HK-2 (cell line): ENCODE measurements around the gene LCOR.

ENCODE experiments used
- DNase-seq: peaks from one replicate; pipeline ENCODE4 v3.0.0-alpha.2; 2018; ENCODE audit not compliant: unreplicated experiment

LCOR gene

GRCh38 chr10:96986200-96986856 is 154.2 kb downstream of the LCOR start:
- no peak for DNase-seq

DNA sequence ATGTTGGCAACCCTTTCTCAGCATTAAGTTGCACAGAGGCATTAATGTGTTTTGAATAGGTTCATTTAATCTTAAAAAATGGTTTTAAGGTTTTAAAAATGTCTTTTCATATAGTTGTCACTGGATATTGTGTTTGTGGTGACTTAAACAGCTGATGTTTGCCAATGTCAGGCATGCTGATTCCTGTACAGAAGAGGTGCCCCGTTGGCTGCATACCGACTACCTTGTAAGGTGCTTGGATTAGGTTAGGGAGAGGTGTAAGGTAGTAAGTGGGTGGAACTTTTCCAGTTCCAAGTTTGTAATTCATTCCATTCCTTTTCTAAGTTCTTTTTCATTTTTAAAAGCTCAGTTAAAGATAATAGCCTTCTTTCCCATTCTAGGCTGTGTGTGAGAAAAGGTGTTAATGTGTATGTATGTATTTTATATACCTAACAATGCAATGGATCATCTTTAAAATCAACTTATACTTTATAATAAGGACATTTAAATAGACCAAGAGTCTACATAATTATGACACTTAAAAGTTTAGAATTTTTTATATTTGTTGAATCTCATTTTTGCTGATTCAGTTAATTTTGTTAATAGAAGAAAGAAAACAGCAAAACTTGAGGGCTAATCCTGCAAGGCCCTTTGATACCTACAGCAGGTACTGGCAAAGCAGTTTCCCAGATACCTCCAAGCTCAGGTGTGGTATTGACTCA is 155.2 kb downstream of the LCOR start:
- no peak for DNase-seq

DNA sequence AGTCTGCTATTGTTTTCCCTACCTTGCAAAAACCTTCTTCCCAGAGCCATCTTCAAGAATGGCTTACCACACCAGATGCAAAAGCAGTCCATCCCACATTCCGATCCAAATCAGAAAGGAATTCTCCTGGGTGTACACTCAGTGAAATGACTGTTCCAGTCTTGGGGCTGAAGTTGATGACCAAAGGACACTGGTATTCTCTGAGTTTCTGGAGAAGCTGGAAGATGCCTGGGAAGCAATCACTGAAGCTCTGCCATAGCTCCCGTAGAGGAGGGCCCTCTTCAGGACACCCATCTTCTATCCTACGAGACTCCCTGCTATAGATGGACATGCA is 155.7 kb downstream of the LCOR start:
- DNase-seq, result no peak

- DNase-seq, result no peak
These were observed 156.3 kb downstream of the LCOR start for GRCh38 chr10:96988426-96988825.

GRCh38 chr10:96991313-96991841 is 159.3 kb downstream of the LCOR start:
- no peak for DNase-seq

DNA sequence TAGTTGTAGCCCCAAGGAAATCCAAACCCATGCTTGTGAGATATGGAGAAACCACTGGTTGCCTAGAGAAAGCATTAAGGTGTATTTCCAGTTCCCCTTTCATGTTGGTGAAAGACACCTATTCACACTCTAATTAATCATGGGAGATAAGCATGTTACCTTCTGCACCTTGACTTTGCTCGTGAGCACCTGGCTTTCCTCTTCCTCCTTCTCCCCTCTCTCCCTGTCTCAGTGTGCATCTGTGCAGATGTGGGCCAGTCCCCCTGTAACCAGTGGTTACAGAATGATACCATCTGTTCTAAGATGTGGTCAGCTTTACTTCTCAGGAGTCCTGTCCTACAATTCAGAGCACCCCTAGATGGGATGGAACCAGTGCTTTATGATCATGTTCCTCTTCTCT is 160.6 kb downstream of the LCOR start:
- DNase-seq, result no peak

GRCh38 chr10:96995851-96996250 is 163.8 kb downstream of the LCOR start:
- no peak for DNase-seq

GRCh38 chr10:96996275-96996965 is 164.3 kb downstream of the LCOR start:
- DNase-seq, result no peak

DNA sequence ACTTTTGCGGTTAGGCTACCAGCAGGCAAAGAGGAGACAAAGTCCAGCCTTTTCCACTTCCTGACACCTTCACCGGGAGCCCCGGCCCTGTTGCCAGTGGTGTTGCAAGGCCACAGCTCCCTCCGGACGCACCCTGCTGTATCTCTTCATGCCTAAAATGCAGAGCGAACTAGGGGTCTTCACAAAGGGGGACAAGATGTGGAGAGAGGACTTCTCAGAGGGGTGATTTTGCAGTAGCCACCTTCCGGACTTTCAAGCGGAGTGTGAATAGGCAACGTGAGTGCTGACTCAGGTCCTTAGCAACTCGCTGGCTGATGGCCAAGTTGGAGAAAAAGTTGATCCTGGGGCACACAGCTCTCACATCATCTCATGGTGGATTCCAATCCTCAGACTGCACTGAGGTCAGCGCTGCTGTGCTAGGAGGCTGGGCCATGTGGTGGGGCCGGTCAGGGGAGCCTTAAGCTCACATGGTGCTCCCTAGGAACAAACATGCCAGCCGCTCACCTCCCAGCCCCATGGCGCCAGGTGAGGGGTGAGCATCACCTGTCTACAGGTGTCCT is 166.3 kb downstream of the LCOR start:
- peak; percentile 80 for DNase-seq

DNA sequence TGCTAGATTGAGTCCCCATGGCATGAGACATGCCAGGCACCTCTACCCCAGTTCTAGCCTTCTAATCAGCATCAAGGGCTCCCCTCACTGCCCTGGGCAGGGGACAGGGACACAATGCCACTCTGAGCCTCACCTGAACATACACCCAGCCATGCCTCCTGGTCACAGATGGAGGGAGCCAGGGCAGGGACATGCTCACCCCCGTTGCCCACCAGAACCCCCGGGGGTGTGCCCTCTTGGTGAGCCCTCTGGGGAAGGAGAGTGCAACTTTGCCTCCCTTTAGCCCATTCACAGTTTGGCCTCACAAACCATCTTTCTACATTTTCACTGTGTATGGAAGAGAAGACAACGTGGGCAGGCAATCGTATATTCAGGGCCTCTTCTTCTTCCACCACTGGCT is 167.2 kb downstream of the LCOR start:
- DNase-seq, result no peak

- no peak for DNase-seq
These were observed 167.9 kb downstream of the LCOR start for GRCh38 chr10:96999987-97000386.

DNA sequence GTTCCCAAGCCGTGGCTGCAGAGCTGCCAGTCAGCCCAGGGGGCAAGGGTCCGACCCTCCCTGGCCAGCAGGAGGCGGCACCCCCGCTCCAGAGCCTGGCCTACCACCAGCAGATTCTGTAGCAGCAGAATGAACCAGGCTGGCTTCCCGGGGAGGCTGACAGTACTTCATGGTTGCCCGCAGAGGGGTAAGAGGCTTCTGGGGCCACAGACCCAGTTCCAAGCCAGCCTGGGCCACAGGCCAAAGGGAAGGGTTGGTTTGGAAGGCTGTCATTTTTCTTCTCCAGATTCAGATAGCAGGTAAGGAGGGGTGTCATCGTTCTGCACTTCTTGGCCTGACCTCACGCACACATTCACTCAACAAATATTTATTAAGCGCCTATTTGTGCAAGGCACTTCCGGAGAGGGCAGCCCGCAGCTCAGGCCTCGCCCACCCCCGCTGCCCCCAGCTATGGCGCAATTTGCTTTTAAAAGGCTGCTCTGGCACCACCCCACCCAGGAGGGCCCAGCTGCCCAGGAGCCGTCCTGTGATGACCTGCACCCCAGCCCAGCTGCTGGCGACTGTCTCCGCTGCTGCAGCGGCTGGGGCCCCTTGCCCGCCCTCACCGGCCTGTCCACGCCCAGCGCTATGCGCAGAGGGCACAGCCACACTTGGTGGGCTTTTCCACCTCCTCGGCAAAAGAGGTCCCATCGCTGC is 168.5 kb downstream of the LCOR start:
- no peak for DNase-seq

DNA sequence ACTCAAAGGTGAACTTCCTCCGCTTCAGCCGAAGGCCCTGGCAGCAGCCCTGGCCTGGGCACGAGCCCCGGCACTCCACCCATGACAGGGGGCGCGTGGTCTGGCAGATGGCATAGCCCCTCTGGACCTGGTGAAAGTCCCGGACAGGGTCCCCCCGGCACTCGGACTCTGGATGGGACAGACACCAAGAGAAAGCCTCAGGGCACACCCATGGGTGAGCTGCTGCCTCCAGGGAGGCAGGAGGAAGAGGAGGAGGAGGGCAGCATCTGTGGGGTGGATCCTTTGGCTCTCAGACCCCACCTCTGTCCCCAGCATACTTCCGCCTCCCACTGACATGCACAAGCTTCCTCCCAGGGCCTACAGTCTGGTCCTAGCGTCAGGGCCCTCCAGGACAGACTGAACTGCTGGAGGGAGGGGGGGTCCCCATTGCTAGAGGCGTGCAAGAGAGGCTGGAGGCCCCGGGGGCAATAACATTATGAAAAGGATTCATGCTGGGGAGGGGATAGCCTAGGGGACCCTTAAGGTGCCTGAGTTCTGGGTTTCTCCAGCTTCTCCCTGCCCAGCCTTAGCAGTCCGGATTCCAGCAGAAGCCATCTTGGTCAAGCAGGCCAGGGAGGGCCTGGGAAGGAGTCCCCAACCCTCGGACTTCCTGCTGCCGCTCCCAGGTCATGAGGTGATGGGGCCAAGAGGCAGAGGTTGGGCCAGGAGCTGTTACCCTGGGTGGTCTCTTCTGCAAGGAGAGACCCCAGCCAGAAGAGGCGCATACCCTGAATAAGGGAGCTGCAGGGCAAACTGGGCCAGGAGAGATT is 169.3 kb downstream of the LCOR start:
- no peak for DNase-seq

- DNase-seq, result no peak
These were observed 170.6 kb downstream of the LCOR start for GRCh38 chr10:97002670-97003069.

DNA sequence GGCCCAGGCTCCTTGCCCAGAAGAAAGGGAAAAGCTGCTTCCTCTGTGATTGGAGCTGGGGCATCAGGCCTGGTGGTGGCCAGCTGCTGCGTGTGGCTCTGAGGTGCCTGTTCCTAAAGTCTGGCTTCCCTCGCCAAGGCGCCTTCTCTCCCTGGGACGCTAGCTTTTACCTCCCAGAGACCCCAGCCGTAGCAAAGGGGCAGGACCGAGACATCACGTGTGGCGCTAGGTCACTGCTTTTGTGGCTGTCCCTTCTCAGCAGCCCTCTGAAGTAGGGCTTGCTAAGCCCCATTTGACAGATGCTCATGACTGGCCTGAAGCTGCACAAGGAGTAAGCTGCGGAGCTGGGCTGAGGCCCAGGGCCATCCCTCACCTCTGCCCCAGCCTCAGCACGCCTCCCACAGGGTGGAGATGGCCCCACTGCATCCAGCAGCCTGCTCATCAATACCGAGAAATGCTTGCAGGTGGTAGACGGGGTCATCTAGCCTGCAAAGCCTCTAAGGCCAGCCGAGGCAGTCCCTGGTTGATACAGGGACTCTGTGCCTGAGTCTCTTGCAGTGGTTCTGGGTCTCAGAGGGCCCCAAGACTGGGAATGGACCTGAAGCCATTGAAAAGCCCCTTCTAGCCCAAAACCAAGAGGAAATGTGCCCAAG is 171.2 kb downstream of the LCOR start:
- no peak for DNase-seq

- DNase-seq, result no peak
These were observed 171.7 kb downstream of the LCOR start for GRCh38 chr10:97003804-97004201.

GRCh38 chr10:97004591-97004990 is 172.5 kb downstream of the LCOR start:
- DNase-seq, result no peak

DNA sequence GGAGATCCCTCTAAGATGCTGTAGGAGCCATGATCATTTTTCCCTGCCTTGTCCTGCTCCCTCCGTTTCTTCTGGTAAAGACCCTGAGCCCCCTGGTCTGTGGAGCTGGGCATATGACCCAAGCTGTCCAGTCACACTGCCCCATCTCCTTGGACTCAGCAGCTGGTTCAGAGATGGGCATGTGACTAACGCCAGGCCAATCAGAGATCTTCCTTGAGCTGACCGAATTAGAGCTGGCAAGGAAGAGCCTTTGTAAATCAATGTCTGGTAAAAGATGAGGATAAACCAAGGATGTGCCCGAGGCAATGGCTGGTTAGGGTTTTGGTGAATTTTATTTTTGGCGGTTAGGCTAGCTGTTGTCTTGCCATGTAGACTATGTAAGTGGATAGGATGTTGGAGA is 173.3 kb downstream of the LCOR start:
- no peak for DNase-seq

- DNase-seq, result no peak
These were observed 174.3 kb downstream of the LCOR start for GRCh38 chr10:97006364-97006763.

- DNase-seq, result no peak
These were observed 175.3 kb downstream of the LCOR start for GRCh38 chr10:97007417-97007816.
